WTC11 (cell line): Measurements from ENCODE around the gene TP53INP2. TPM values are rescaled to one million over a fixed set of nuclear protein-coding genes. Genes with fewer than 3 reads are reported as not detected.

Experiments
- ATAC-seq: fragments of 200-7000 bp; cut with Tn5 transposase; 2 replicates; pipeline ENCODE4 v1.10.0; 2021; ENCODE audit warnings: mild to moderate bottlenecking, moderate library complexity
- CTCF ChIA-PET: fragments of 300-600 bp; sonication (Branson Sonifier 250); formaldehyde crosslinking; loops from one replicate; lab custom pipeline; 2021; ENCODE audit warnings: antibody characterized with exemption; lab: Charles Lee
- POLR2A ChIA-PET: fragments of 350-600 bp; sonication (Branson Sonifier 250); formaldehyde crosslinking; loops from one replicate; lab custom pipeline; 2021; ENCODE audit warnings: antibody characterized with exemption; lab: Charles Lee
- DNase-seq: peaks from one replicate; pipeline ENCODE4 v3.0.0; 2021; ENCODE audit warnings: low spot score
- H3K27ac Mint-ChIP-seq: 2 replicates; pipeline ENCODE4 v1.8.0; 2021; ENCODE audit warnings: mixed read lengths
- H3K27me3 Mint-ChIP-seq: 2 replicates; pipeline ENCODE4 v1.8.0; 2021; ENCODE audit warnings: low read depth, mild to moderate bottlenecking, moderate library complexity, mixed read lengths
- H3K36me3 Mint-ChIP-seq: 2 replicates; pipeline ENCODE4 v1.8.0; 2021; ENCODE audit warnings: mixed read lengths
- H3K4me1 Mint-ChIP-seq: 2 replicates; pipeline ENCODE4 v1.8.0; 2022; ENCODE audit warnings: mixed read lengths
- H3K4me3 Mint-ChIP-seq: 2 replicates; pipeline ENCODE4 v1.8.0; 2021; ENCODE audit warnings: mild to moderate bottlenecking, moderate library complexity, mixed read lengths
- H3K9me3 Mint-ChIP-seq: 2 replicates; pipeline ENCODE4 v1.8.0; 2021; ENCODE audit warnings: mixed read lengths
- ATF1 ChIP-seq: sonication (generic); formaldehyde crosslinking; IDR thresholded peaks from 2 replicates; pipeline ENCODE4 v1.8.1; 2023; ENCODE audit warnings: mild to moderate bottlenecking, moderate library complexity, missing genetic modification reagents
- FOXP1 ChIP-seq: sonication (generic); formaldehyde crosslinking; IDR thresholded peaks from 2 replicates; pipeline ENCODE4 v1.8.0; 2022; ENCODE audit warnings: missing genetic modification reagents, mild to moderate bottlenecking, moderate library complexity, borderline replicate concordance
- GABPB1 ChIP-seq: sonication (generic); formaldehyde crosslinking; IDR thresholded peaks from 2 replicates; pipeline ENCODE4 v1.8.1; 2023; ENCODE audit warnings: mild to moderate bottlenecking, missing genetic modification reagents
- HMGA2 ChIP-seq: fragments of 250-450 bp; sonication (Bioruptor Pico); IDR thresholded peaks from 2 replicates; pipeline ENCODE4 v1.4.0; 2021; ENCODE audit warnings: mild to moderate bottlenecking, moderate library complexity
- KAT7 ChIP-seq: sonication (generic); formaldehyde crosslinking; IDR thresholded peaks from 2 replicates; pipeline ENCODE4 v1.8.1; 2023; ENCODE audit warnings: missing genetic modification reagents, mild to moderate bottlenecking, borderline replicate concordance
- NFE2L1 ChIP-seq: sonication (generic); formaldehyde crosslinking; IDR thresholded peaks from 2 replicates; pipeline ENCODE4 v1.8.1; 2023; ENCODE audit warnings: missing genetic modification reagents
- NR1H2 ChIP-seq: sonication (generic); formaldehyde crosslinking; IDR thresholded peaks from 2 replicates; pipeline ENCODE4 v1.9.0; 2021; ENCODE audit warnings: mild to moderate bottlenecking, moderate library complexity, missing genetic modification reagents
- NR2C2 ChIP-seq: sonication (generic); formaldehyde crosslinking; IDR thresholded peaks from 2 replicates; pipeline ENCODE4 v1.8.0; 2022; ENCODE audit warnings: mild to moderate bottlenecking, missing genetic modification reagents
- NR3C1 ChIP-seq: sonication (generic); formaldehyde crosslinking; conservative IDR thresholded peaks from 2 replicates; pipeline ENCODE4 v1.8.1; 2023; ENCODE audit warnings: low read depth, mild to moderate bottlenecking, missing genetic modification reagents
- OVOL2 ChIP-seq: fragments of 250-450 bp; sonication (Bioruptor Pico); IDR thresholded peaks from 2 replicates; pipeline ENCODE4 v1.9.0; 2021; ENCODE audit warnings: mild to moderate bottlenecking, borderline replicate concordance
- RORB ChIP-seq: fragments of 250-450 bp; sonication (Bioruptor Pico); IDR thresholded peaks from 2 replicates; pipeline ENCODE4 v1.9.0; 2021; ENCODE audit warnings: mild to moderate bottlenecking
- TP53 ChIP-seq: sonication (generic); formaldehyde crosslinking; IDR thresholded peaks from 2 replicates; pipeline ENCODE4 v1.8.1; 2023; ENCODE audit warnings: mild to moderate bottlenecking, missing genetic modification reagents
- ZNF396 ChIP-seq: fragments of 250-450 bp; sonication (Bioruptor Pico); IDR thresholded peaks from 2 replicates; pipeline ENCODE4 v1.8.0; 2021; ENCODE audit warnings: mild to moderate bottlenecking, moderate library complexity, borderline replicate concordance
- total RNA-seq: library from RNA; stranded (reverse); gene quantifications from 3 replicates; pipeline ENCODE4 v1.2.3, GENCODE V29; 2021
- TF ChIP-seq, protein P1 (sequence below): fragments of 250-450 bp; sonication (Bioruptor Pico); IDR thresholded peaks from 2 replicates; pipeline ENCODE4 v1.9.0; 2021; ENCODE audit warnings: mild to moderate bottlenecking
- TF ChIP-seq, protein P2 (sequence below): fragments of 250-450 bp; sonication (Bioruptor Pico); IDR thresholded peaks from 2 replicates; pipeline ENCODE4 v2.1.2; 2022; ENCODE audit warnings: mild to moderate bottlenecking, moderate library complexity
- TF ChIP-seq, protein P3 (sequence below): sonication (generic); formaldehyde crosslinking; IDR thresholded peaks from 2 replicates; pipeline ENCODE4 v1.8.1; 2023; ENCODE audit warnings: mild to moderate bottlenecking, missing genetic modification reagents
- TF ChIP-seq, protein P4 (sequence below): sonication (generic); formaldehyde crosslinking; IDR thresholded peaks from 2 replicates; pipeline ENCODE4 v1.8.1; 2023; ENCODE audit warnings: mild to moderate bottlenecking, missing genetic modification reagents, moderate library complexity

Gene TP53INP2
- total RNA-seq, 1 experiment from 2014 or later, result 4.3 TPM

- TF ChIP-seq, protein P1, sequence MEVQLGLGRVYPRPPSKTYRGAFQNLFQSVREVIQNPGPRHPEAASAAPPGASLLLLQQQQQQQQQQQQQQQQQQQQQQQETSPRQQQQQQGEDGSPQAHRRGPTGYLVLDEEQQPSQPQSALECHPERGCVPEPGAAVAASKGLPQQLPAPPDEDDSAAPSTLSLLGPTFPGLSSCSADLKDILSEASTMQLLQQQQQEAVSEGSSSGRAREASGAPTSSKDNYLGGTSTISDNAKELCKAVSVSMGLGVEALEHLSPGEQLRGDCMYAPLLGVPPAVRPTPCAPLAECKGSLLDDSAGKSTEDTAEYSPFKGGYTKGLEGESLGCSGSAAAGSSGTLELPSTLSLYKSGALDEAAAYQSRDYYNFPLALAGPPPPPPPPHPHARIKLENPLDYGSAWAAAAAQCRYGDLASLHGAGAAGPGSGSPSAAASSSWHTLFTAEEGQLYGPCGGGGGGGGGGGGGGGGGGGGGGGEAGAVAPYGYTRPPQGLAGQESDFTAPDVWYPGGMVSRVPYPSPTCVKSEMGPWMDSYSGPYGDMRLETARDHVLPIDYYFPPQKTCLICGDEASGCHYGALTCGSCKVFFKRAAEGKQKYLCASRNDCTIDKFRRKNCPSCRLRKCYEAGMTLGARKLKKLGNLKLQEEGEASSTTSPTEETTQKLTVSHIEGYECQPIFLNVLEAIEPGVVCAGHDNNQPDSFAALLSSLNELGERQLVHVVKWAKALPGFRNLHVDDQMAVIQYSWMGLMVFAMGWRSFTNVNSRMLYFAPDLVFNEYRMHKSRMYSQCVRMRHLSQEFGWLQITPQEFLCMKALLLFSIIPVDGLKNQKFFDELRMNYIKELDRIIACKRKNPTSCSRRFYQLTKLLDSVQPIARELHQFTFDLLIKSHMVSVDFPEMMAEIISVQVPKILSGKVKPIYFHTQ (CRISPR knock-in tag), result no peak
- no peak for TF ChIP-seq RORB
These were observed 1.1 kb upstream of the TP53INP2 start (continued) for GRCh38 chr20:34703061-34703423.

DNA sequence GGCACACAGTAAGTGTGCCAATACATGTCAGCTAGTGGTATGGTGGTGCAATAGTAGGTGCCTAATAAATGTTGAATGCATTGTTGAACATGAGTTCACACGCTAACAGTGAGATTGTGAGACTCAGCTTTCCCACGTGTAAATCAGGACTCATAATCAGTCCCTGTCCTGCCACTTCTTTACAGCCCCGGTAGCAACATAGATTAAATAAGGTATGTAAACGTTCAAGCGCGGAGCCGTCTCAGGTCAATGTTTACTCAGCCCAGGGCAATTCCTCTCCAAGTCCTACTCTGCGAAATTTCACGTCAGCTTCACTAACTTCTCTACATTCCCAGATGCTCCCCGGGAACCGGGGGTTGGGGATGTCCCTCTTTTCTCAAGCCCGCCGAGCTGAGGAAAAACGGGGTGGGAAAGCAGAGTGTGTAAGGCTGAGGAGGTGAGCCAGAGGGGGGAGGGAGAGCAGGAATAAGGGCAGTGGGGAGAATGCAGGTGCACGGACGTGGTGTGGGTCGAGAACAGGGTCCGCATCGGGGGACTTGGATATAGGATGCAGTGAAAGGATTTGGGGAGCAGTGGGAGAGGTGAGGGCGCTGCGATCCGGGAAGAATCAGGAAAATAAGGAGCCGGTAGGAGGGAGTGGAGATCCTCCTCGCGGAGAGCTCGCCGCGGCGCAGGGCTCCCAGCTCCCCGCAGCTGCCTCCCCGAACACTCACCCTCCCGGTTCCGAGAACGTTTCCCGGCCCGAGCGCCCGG lies 544 bp upstream of the TP53INP2 start:
- ATAC-seq (no peak; the same call in 1 of the 2 replicates), DNase-seq (peak; percentile 26)
- Mint-ChIP-seq H3K4me3 (peak overlapping the region; percentile 94), H3K27me3 (peaks cover 49% of the 10 kb centered on the region), H3K4me1 (peaks cover 17% of the 10 kb centered on the region), H3K36me3 (no peaks in the 10 kb centered on the region), H3K27ac (peak overlapping the region; percentile 70), H3K9me3 (no peaks in the 10 kb centered on the region)
- CTCF ChIA-PET, result interaction anchor here (0.5 to 7.0 kb wide), 7 partner anchors 29 to 391 kb away, joined by 3 to 50 read pairs (median 7); partner anchors contain the start of gene MAP1LC3A
- TF ChIP-seq NFE2L1 (0 out of 2 replicates have a peak, but pooled peaks have one; percentile 18), OVOL2 (CRISPR knock-in tag) (no peak), GABPB1 (CRISPR knock-in tag) (0 out of 2 replicates have a peak, but pooled peaks have one; percentile 29), NR2C2 (CRISPR knock-in tag) (no peak), FOXP1 (CRISPR knock-in tag) (0 out of 2 replicates have a peak, but pooled peaks have one; percentile 12)
- TF ChIP-seq, protein P2, sequence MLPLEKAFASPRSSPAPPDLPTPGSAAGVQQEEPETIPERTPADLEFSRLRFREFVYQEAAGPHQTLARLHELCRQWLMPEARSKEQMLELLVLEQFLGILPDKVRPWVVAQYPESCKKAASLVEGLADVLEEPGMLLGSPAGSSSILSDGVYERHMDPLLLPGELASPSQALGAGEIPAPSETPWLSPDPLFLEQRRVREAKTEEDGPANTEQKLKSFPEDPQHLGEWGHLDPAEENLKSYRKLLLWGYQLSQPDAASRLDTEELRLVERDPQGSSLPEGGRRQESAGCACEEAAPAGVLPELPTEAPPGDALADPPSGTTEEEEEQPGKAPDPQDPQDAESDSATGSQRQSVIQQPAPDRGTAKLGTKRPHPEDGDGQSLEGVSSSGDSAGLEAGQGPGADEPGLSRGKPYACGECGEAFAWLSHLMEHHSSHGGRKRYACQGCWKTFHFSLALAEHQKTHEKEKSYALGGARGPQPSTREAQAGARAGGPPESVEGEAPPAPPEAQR (CRISPR knock-in tag), result no peak
- POLR2A ChIA-PET, result interaction anchor here (0.7 to 1.7 kb wide), 3 partner anchors 26 to 297 kb away, joined by 3 to 5 read pairs (median 3); partner anchors contain the start of genes MAP1LC3A and PIGU

GRCh38 chr20:34705008-34705396 lies 858 bp downstream of the TP53INP2 start:
- Mint-ChIP-seq H3K9me3 (no peaks in the 10 kb centered on the region), H3K36me3 (no peaks in the 10 kb centered on the region), H3K4me1 (peaks cover 17% of the 10 kb centered on the region), H3K27ac (peak overlapping the region; percentile 87), H3K27me3 (peaks cover 50% of the 10 kb centered on the region), H3K4me3 (peak overlapping the region; percentile 83)
- POLR2A ChIA-PET, result interaction anchor here (1.4 kb wide), 1 partner anchor 146 kb away, joined by 4 read pairs; the partner anchor contains the start of gene MAP1LC3A
- no peak for TF ChIP-seq NR3C1 (CRISPR knock-in tag)
- no peak for TF ChIP-seq ZNF396 (CRISPR knock-in tag)
- TF ChIP-seq, protein P1 (CRISPR knock-in tag), result no peak
- TF ChIP-seq KAT7 (CRISPR knock-in tag), result no peak
- TF ChIP-seq NR1H2, result no peak
- no peak for TF ChIP-seq HMGA2
- TF ChIP-seq NFE2L1, result no peak
- TF ChIP-seq, protein P3, sequence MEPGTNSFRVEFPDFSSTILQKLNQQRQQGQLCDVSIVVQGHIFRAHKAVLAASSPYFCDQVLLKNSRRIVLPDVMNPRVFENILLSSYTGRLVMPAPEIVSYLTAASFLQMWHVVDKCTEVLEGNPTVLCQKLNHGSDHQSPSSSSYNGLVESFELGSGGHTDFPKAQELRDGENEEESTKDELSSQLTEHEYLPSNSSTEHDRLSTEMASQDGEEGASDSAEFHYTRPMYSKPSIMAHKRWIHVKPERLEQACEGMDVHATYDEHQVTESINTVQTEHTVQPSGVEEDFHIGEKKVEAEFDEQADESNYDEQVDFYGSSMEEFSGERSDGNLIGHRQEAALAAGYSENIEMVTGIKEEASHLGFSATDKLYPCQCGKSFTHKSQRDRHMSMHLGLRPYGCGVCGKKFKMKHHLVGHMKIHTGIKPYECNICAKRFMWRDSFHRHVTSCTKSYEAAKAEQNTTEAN (CRISPR knock-in tag), result no peak
- no peak for TF ChIP-seq TP53 (CRISPR knock-in tag)
- no peak for TF ChIP-seq ATF1
- TF ChIP-seq, protein P4, sequence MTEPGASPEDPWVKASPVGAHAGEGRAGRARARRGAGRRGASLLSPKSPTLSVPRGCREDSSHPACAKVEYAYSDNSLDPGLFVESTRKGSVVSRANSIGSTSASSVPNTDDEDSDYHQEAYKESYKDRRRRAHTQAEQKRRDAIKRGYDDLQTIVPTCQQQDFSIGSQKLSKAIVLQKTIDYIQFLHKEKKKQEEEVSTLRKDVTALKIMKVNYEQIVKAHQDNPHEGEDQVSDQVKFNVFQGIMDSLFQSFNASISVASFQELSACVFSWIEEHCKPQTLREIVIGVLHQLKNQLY (CRISPR knock-in tag), result no peak
- CTCF ChIA-PET, result interaction anchor here (1.1 to 7.0 kb wide), 9 partner anchors 65 to 392 kb away, joined by 3 to 50 read pairs (median 7); partner anchors contain the start of gene MAP1LC3A
- DNase-seq (no peak), ATAC-seq (no peak)
